Left hindlimb (tissue), 1 donor: Measurements from ENCODE around the gene JMY.

ENCODE experiments used
- DNase-seq: peaks from one replicate; pipeline ENCODE4 v3.0.0-alpha.2; 2018

Gene JMY

GRCh38 chr5:79301046-79301712 lies 65.2 kb downstream of the JMY start:
- DNase-seq: no peak

GRCh38 chr5:79302454-79302853 lies 66.5 kb downstream of the JMY start:
- DNase-seq: no peak

GRCh38 chr5:79305706-79306105 lies 69.8 kb downstream of the JMY start:
- DNase-seq: no peak

GRCh38 chr5:79318935-79319614 lies 83.1 kb downstream of the JMY start:
- no peak for DNase-seq

GRCh38 chr5:79329453-79329852 lies 93.5 kb downstream of the JMY start:
- no peak for DNase-seq

GRCh38 chr5:79330071-79330470 lies 94.1 kb downstream of the JMY start:
- no peak for DNase-seq

- DNase-seq: no peak
These were observed 98.1 kb downstream of the JMY start for GRCh38 chr5:79333852-79334557.

GRCh38 chr5:79346420-79346824 lies 110.5 kb downstream of the JMY start:
- no peak for DNase-seq

GRCh38 chr5:79349047-79349446 lies 113.1 kb downstream of the JMY start:
- DNase-seq: no peak

- no peak for DNase-seq
These were observed 114.0 kb downstream of the JMY start for GRCh38 chr5:79349881-79350280.

GRCh38 chr5:79357398-79357797 lies 121.5 kb downstream of the JMY start:
- DNase-seq: no peak
